Trophoblast cell (in vitro differentiated cells and primary cell): ENCODE results near the gene KCNQ4.

Experiments used
- DNase-seq, 2 donors: peaks; one replicate each; pipeline ENCODE4 v3.0.0-alpha.2; 2016
- H2AFZ ChIP-seq: 2 replicates; pipeline ENCODE4 v1.6.1; 2013; ENCODE audit warnings: low read length, moderate library complexity, mild to moderate bottlenecking; ENCODE audit not compliant: insufficient read depth, poor library complexity
- H2AK5ac ChIP-seq: 2 replicates; pipeline ENCODE4 v1.6.1; 2013; ENCODE audit warnings: mild to moderate bottlenecking, low read length
- H2BK120ac ChIP-seq: 2 replicates; pipeline ENCODE4 v1.6.1; 2013; ENCODE audit warnings: low read length, mild to moderate bottlenecking, moderate library complexity; ENCODE audit not compliant: insufficient read depth, poor library complexity
- H2BK12ac ChIP-seq: 2 replicates; pipeline ENCODE4 v1.6.1; 2013; ENCODE audit warnings: mild to moderate bottlenecking, low read length, moderate library complexity
- H2BK5ac ChIP-seq: 2 replicates; pipeline ENCODE4 v1.6.1; 2013; ENCODE audit warnings: low read length, low read depth, moderate library complexity, mild to moderate bottlenecking; ENCODE audit not compliant: poor library complexity
- H3K14ac ChIP-seq: 2 replicates; pipeline ENCODE4 v1.6.1; 2013; ENCODE audit warnings: mild to moderate bottlenecking, low read length
- H3K18ac ChIP-seq: 2 replicates; pipeline ENCODE4 v1.6.1; 2013; ENCODE audit warnings: mild to moderate bottlenecking, low read length
- H3K23ac ChIP-seq: 2 replicates; pipeline ENCODE4 v1.6.1; 2013; ENCODE audit warnings: low read length
- H3K27ac ChIP-seq: 2 replicates; pipeline ENCODE4 v1.5.1; 2013; ENCODE audit warnings: low read depth, mild to moderate bottlenecking, inconsistent platforms, low read length, moderate library complexity
- H3K27me3 ChIP-seq: 2 replicates; pipeline ENCODE4 v1.6.1; 2013; ENCODE audit warnings: inconsistent platforms, mild to moderate bottlenecking, low read length, moderate library complexity; ENCODE audit not compliant: insufficient read depth
- H3K36me3 ChIP-seq, 2 experiments: 1 replicate in 1 of 2; 2 replicates in 1 of 2; pipeline ENCODE4 v1.6.1; 2013; ENCODE audit warnings: low read length in 2 of 2, mild to moderate bottlenecking in 2 of 2, moderate library complexity in 1 of 2; ENCODE audit not compliant: insufficient read depth in 2 of 2, control insufficient read depth in 1 of 2
- H3K4ac ChIP-seq: 2 replicates; pipeline ENCODE4 v1.6.1; 2013; ENCODE audit warnings: low read depth, mild to moderate bottlenecking, low read length, moderate library complexity
- H3K4me1 ChIP-seq, 2 experiments: 1 replicate in 1 of 2; 2 replicates in 1 of 2; pipeline ENCODE4 v1.6.1; 2013; ENCODE audit warnings: low read length in 2 of 2, mild to moderate bottlenecking in 2 of 2, moderate library complexity in 1 of 2; ENCODE audit not compliant: insufficient read depth in 2 of 2, control insufficient read depth in 1 of 2
- H3K4me2 ChIP-seq: 2 replicates; pipeline ENCODE4 v1.6.1; 2013; ENCODE audit warnings: inconsistent platforms, mild to moderate bottlenecking, low read length, moderate library complexity
- H3K4me3 ChIP-seq: 2 replicates; pipeline ENCODE4 v1.5.1; 2013; ENCODE audit warnings: mild to moderate bottlenecking, low read depth, low read length, inconsistent platforms
- H3K79me1 ChIP-seq: one replicate; pipeline ENCODE4 v1.6.1; 2013; ENCODE audit warnings: low read length
- H3K79me2 ChIP-seq: 2 replicates; pipeline ENCODE4 v1.6.1; 2013; ENCODE audit warnings: low read length, mild to moderate bottlenecking; ENCODE audit not compliant: control insufficient read depth, insufficient read depth, poor library complexity
- H3K9ac ChIP-seq: 2 replicates; pipeline ENCODE4 v1.6.1; 2013; ENCODE audit warnings: mild to moderate bottlenecking, low read length
- H3K9me3 ChIP-seq: 2 replicates; pipeline ENCODE4 v1.6.1; 2013; ENCODE audit warnings: low read depth, mild to moderate bottlenecking, control low read depth, inconsistent platforms, low read length; ENCODE audit not compliant: insufficient read depth
- H4K12ac ChIP-seq: 2 replicates; pipeline ENCODE4 v1.6.1; 2013; ENCODE audit warnings: low read depth, mild to moderate bottlenecking, low read length, moderate library complexity
- H4K8ac ChIP-seq: 2 replicates; pipeline ENCODE4 v1.6.1; 2013; ENCODE audit warnings: low read depth, mild to moderate bottlenecking, low read length, moderate library complexity
- H4K91ac ChIP-seq: one replicate; pipeline ENCODE4 v1.6.1; 2013; ENCODE audit warnings: low read depth, mild to moderate bottlenecking, low read length, moderate library complexity
- WGBS: extraction: QIAGEN DNeasy Blood & Tissue Kit; methylation state at CpG from one replicate; pipeline ENCODE4 v1.1.7; 2013; ENCODE audit warnings: missing lambda C conversion rate; ENCODE audit not compliant: insufficient read length, insufficient coverage; ENCODE audit errors: extremely low coverage; 5-methylcytosine and 5-hydroxymethylcytosine counted together

Gene KCNQ4

DNA sequence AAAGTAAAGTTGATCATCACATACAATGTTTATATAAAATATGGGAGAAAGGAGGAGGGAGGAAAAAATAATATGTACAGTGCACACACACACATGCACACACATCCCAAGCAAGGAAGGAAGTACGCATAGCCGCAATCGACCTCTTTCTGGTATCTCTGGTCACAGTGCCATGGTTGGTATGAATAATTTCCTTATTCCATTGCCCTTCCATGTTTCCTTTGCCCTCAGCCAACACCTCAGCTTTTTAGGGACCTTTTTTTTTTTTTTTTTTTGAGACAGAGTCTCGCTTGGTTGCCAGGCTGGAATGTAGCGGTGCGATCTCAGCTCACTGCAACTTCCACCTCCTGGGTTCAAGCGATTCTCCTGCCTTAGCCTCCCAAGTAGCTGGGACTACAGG lies 58.0 kb downstream of the KCNQ4 start:
- H4K12ac ChIP-seq = no peak overlapping the region
- no peak overlapping the region for H2AFZ ChIP-seq
- H4K91ac ChIP-seq = no peak overlapping the region
- no peak overlapping the region for H2BK120ac ChIP-seq
- H3K9me3 ChIP-seq = no peaks in the 10 kb centered on the region
- no peaks in the 10 kb centered on the region for H3K36me3 ChIP-seq
- no peak overlapping the region for H3K9ac ChIP-seq
- H3K4ac ChIP-seq = no peak overlapping the region
- no peak overlapping the region for H4K8ac ChIP-seq
- H2AK5ac ChIP-seq = no peak overlapping the region
- H3K23ac ChIP-seq = no peak overlapping the region
- no peak overlapping the region for H3K14ac ChIP-seq
- H2BK12ac ChIP-seq = no peak overlapping the region
- no peak overlapping the region for H2BK5ac ChIP-seq
- H3K18ac ChIP-seq = no peak overlapping the region
- H3K4me3 ChIP-seq = no peak overlapping the region
- DNase-seq = no peak
- H3K27ac ChIP-seq = no peak overlapping the region
- no peaks in the 10 kb centered on the region for H3K4me1 ChIP-seq
- no peak overlapping the region for H3K4me2 ChIP-seq
- no peaks in the 10 kb centered on the region for H3K79me1 ChIP-seq
- no CpG with 5 or more reads among the region's 7 CpGs for WGBS
- no peaks in the 10 kb centered on the region for H3K79me2 ChIP-seq
- H3K27me3 ChIP-seq = no peaks in the 10 kb centered on the region

DNA sequence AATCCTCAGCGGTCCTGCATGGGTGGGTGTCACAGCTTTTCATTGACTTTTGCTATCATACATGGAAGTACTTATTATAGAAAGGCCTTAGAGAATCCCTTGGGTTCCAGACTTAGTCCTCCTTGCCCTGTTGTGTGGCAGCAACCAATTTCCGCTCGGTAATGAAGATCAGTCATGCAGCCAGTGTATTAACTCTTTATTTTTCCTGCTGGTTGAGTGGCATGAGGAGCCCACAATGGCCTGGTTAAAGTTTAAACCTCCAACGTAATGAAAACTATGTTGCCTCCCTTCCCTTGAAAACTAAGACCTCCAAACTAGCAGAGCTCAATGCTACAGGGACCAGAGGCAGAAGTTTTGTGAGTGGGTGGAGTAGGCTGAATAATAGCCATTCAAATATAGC lies 58.6 kb downstream of the KCNQ4 start:
- H4K8ac ChIP-seq = no peak overlapping the region
- H3K79me1 ChIP-seq = no peaks in the 10 kb centered on the region
- no peak overlapping the region for H2BK120ac ChIP-seq
- H3K18ac ChIP-seq = no peak overlapping the region
- no CpG with 5 or more reads among the region's 4 CpGs for WGBS
- H3K79me2 ChIP-seq = no peaks in the 10 kb centered on the region
- no peak overlapping the region for H3K4me2 ChIP-seq
- no peak for DNase-seq
- H3K4me1 ChIP-seq = no peaks in the 10 kb centered on the region
- no peak overlapping the region for H4K91ac ChIP-seq
- no peak overlapping the region for H3K27ac ChIP-seq
- H3K4ac ChIP-seq = no peak overlapping the region
- no peak overlapping the region for H3K9ac ChIP-seq
- no peak overlapping the region for H2AFZ ChIP-seq
- H3K14ac ChIP-seq = no peak overlapping the region
- H3K27me3 ChIP-seq = no peaks in the 10 kb centered on the region
- no peak overlapping the region for H4K12ac ChIP-seq
- no peak overlapping the region for H2AK5ac ChIP-seq
- H3K36me3 ChIP-seq = no peaks in the 10 kb centered on the region
- H3K9me3 ChIP-seq = no peaks in the 10 kb centered on the region
- H3K4me3 ChIP-seq = no peak overlapping the region
- H2BK5ac ChIP-seq = no peak overlapping the region
- no peak overlapping the region for H3K23ac ChIP-seq
- no peak overlapping the region for H2BK12ac ChIP-seq

DNA sequence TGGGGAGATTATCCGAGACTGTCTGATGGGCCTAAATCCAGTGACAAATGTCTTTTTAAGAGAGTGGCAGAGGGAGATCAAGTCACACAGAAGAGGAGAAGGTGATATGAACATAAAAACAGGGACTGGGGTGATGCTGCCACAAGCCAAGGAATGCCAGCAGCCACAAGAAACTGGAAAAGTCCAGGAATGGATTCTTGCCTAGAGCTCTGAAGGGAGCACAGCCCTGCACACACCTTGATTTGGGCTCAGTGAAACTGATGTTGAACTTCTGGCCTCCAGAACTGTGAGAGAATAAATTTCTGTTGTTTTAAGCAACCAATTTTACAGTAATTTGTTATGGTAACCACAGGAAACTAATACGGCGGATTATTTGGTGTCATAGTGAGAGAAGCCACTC lies 59.1 kb downstream of the KCNQ4 start:
- H3K36me3 ChIP-seq = no peaks in the 10 kb centered on the region
- H3K27me3 ChIP-seq = no peaks in the 10 kb centered on the region
- H2BK12ac ChIP-seq = no peak overlapping the region
- H2BK5ac ChIP-seq = no peak overlapping the region
- H3K4ac ChIP-seq = no peak overlapping the region
- H3K9me3 ChIP-seq = no peaks in the 10 kb centered on the region
- no peak for DNase-seq
- no peaks in the 10 kb centered on the region for H3K79me2 ChIP-seq
- H2BK120ac ChIP-seq = no peak overlapping the region
- H3K4me1 ChIP-seq = no peaks in the 10 kb centered on the region
- no peaks in the 10 kb centered on the region for H3K79me1 ChIP-seq
- H4K8ac ChIP-seq = no peak overlapping the region
- H3K18ac ChIP-seq = no peak overlapping the region
- H2AK5ac ChIP-seq = no peak overlapping the region
- H3K4me2 ChIP-seq = no peak overlapping the region
- no peak overlapping the region for H3K14ac ChIP-seq
- no CpG with 5 or more reads among the region's 3 CpGs for WGBS
- H2AFZ ChIP-seq = no peak overlapping the region
- H3K27ac ChIP-seq = no peak overlapping the region
- H4K91ac ChIP-seq = no peak overlapping the region
- no peak overlapping the region for H3K23ac ChIP-seq
- no peak overlapping the region for H4K12ac ChIP-seq
- no peak overlapping the region for H3K9ac ChIP-seq
- H3K4me3 ChIP-seq = no peak overlapping the region

DNA sequence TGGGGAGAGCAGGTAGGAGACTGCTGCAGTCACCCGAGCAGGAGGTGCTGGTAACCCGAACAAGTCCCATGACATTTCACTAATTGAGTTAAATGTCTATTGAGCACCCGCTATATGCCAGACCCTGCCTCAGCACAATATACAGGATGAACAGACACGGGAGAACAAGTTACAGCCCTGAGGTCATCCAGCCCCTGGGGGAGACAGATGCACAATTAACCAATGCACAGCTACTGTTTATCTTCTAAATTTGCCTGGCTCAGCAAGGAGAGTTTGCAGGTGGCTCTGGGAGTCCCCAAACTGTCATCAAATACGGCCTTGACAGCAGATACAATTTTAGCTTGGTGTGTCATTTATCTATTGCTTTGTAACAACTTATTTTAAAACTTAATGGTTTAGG lies 60.5 kb downstream of the KCNQ4 start:
- Histone ChIP-seq H3K18ac (no peak overlapping the region), H2BK5ac (no peak overlapping the region), H3K14ac (no peak overlapping the region), H4K8ac (no peak overlapping the region), H3K79me1 (no peaks in the 10 kb centered on the region), H3K4me1 (no peaks in the 10 kb centered on the region), H2BK120ac (no peak overlapping the region), H3K23ac (no peak overlapping the region), H2AK5ac (no peak overlapping the region), H3K4me3 (no peak overlapping the region), H3K27ac (no peak overlapping the region), H2AFZ (no peak overlapping the region), H2BK12ac (no peak overlapping the region), H3K4me2 (no peak overlapping the region), H3K9me3 (no peaks in the 10 kb centered on the region), H4K12ac (no peak overlapping the region), H3K79me2 (no peaks in the 10 kb centered on the region), H3K27me3 (no peaks in the 10 kb centered on the region), H3K9ac (no peak overlapping the region), H3K36me3 (no peaks in the 10 kb centered on the region), H3K4ac (no peak overlapping the region), H4K91ac (no peak overlapping the region)
- no CpG with 5 or more reads among the region's 5 CpGs for WGBS
- no peak for DNase-seq
